H1 (cell line): ENCODE data around the gene DAPK1. TPM values are rescaled to one million over a fixed set of nuclear protein-coding genes. Genes with fewer than 3 reads are reported as not detected.

Experiments
- CTCF ChIA-PET: fragments of 300-600 bp; sonication (Branson Sonifier 250); formaldehyde crosslinking; loops from one replicate; lab custom pipeline; 2021; ENCODE audit not compliant: partially characterized antibody; lab: Charles Lee
- POLR2A ChIA-PET: fragments of 300-600 bp; sonication (Branson Sonifier 250); formaldehyde crosslinking; loops from one replicate; lab custom pipeline; 2021; ENCODE audit warnings: inconsistent platforms; ENCODE audit not compliant: partially characterized antibody; lab: Charles Lee
- DNase-seq, 2 experiments: peaks; one replicate each; pipeline versions ENCODE4 v3.0.0 to v3.0.0-alpha.2; 2010 to 2022; ENCODE audit warnings: low spot score in 2 of 2, low read depth in 1 of 2, mixed read lengths in 1 of 2
- FAIRE-seq: peaks from 2 replicates; lab custom pipeline; 2011; peaks lifted over from hg19 to GRCh38; lab: Jason Lieb, UNC
- H2AFZ ChIP-seq: 2 replicates; pipeline ENCODE4 v1.8.1; 2012; ENCODE audit warnings: low read length, inconsistent platforms
- H2AK5ac ChIP-seq: 2 replicates; pipeline ENCODE4 v1.6.1; 2013; ENCODE audit warnings: low read depth, low read length
- H2BK120ac ChIP-seq: replicated peaks from 2 replicates; pipeline ENCODE3; 2013; ENCODE audit warnings: low read depth, low read length, inconsistent platforms
- H2BK12ac ChIP-seq: 2 replicates; pipeline ENCODE4 v1.6.1; 2013; ENCODE audit warnings: low read depth, low read length
- H2BK15ac ChIP-seq: 2 replicates; pipeline ENCODE4 v1.6.1; 2013; ENCODE audit warnings: low read length
- H2BK20ac ChIP-seq: 2 replicates; pipeline ENCODE4 v1.6.1; 2013; ENCODE audit warnings: low read length
- H2BK5ac ChIP-seq: 2 replicates; pipeline ENCODE4 v1.6.1; 2013; ENCODE audit warnings: low read depth, low read length
- H3K14ac ChIP-seq: 2 replicates; pipeline ENCODE4 v1.6.1; 2013; ENCODE audit warnings: inconsistent platforms; ENCODE audit not compliant: insufficient read length
- H3K18ac ChIP-seq: 2 replicates; pipeline ENCODE4 v1.6.1; 2013; ENCODE audit warnings: low read length; ENCODE audit errors: extremely low read depth
- H3K23ac ChIP-seq: 2 replicates; pipeline ENCODE4 v1.6.1; 2013; ENCODE audit warnings: inconsistent platforms; ENCODE audit not compliant: insufficient read length
- H3K23me2 ChIP-seq: 2 replicates; pipeline ENCODE4 v1.6.1; 2013; ENCODE audit warnings: low read depth, low read length
- H3K27ac ChIP-seq: 2 replicates; pipeline ENCODE4 v1.6.1; 2011; ENCODE audit warnings: low read depth, low read length, inconsistent platforms
- H3K27me3 ChIP-seq, 4 experiments: replicated peaks in 1 of 4; 1 replicate in 1 of 4; 2 replicates in 3 of 4; pipeline versions ENCODE4 v1.6.1 to v1.8.1; 2011 to 2013; ENCODE audit warnings: low read length in 3 of 4, mild to moderate bottlenecking in 3 of 4, inconsistent platforms in 2 of 4, mixed read lengths in 2 of 4, moderate library complexity in 1 of 4; ENCODE audit not compliant: control insufficient read depth in 3 of 4, insufficient read depth in 3 of 4; ENCODE audit errors: extremely low read depth in 1 of 4
- H3K36me3 ChIP-seq, 4 experiments: 2 replicates each; pipeline versions ENCODE4 v1.6.1 to v1.8.1; 2011 to 2013; ENCODE audit warnings: mild to moderate bottlenecking in 4 of 4, low read length in 3 of 4, moderate library complexity in 2 of 4, control low read depth in 1 of 4, inconsistent platforms in 1 of 4; ENCODE audit not compliant: insufficient read depth in 4 of 4, control insufficient read depth in 2 of 4
- H3K4ac ChIP-seq: replicated peaks from 2 replicates; pipeline ENCODE3; 2013; ENCODE audit warnings: low read length, low read depth, mixed read lengths, inconsistent platforms; ENCODE audit not compliant: insufficient read length
- H3K4me1 ChIP-seq, 4 experiments: replicated peaks in 1 of 4; 1 replicate in 1 of 4; 2 replicates in 3 of 4; pipeline versions ENCODE4 v1.6.1 to v1.8.1; 2011 to 2013; ENCODE audit warnings: low read length in 3 of 4, inconsistent platforms in 2 of 4, mixed read lengths in 1 of 4; ENCODE audit not compliant: insufficient read depth in 4 of 4, control insufficient read depth in 3 of 4
- H3K4me2 ChIP-seq, 2 experiments: 2 replicates each; pipeline versions ENCODE4 v1.6.1 to v1.8.1; 2011 to 2013; ENCODE audit warnings: low read depth in 2 of 2, low read length in 2 of 2, control low read depth in 1 of 2, inconsistent platforms in 1 of 2, mild to moderate bottlenecking in 1 of 2; ENCODE audit not compliant: insufficient read depth in 1 of 2
- H3K4me3 ChIP-seq, 4 experiments: fragments of 200-600, 300-600 bp in 1 of 4; sonication (generic), shearing (Covaris generic), sonication (Bioruptor Twin) in 1 of 4; 2 replicates each; pipeline versions ENCODE4 v1.5.1 to v1.8.1; 2011 to 2016; ENCODE audit warnings: low read length in 4 of 4, low read depth in 3 of 4, control low read depth in 2 of 4, inconsistent platforms in 2 of 4, mild to moderate bottlenecking in 2 of 4, mixed read lengths in 1 of 4, moderate library complexity in 1 of 4; ENCODE audit not compliant: insufficient read depth in 2 of 4; ENCODE audit errors: extremely low read depth in 1 of 4
- H3K56ac ChIP-seq: replicated peaks from 2 replicates; pipeline ENCODE3; 2013; ENCODE audit warnings: low read depth, mild to moderate bottlenecking, mixed read lengths, low read length, inconsistent platforms; ENCODE audit not compliant: insufficient read length
- H3K79me1 ChIP-seq: 2 replicates; pipeline ENCODE4 v1.6.1; 2013; ENCODE audit warnings: low read depth, low read length, control low read depth
- H3K79me2 ChIP-seq, 2 experiments: 2 replicates each; pipeline versions ENCODE4 v1.6.1 to v1.8.1; 2012 to 2013; ENCODE audit warnings: low read length in 2 of 2, mild to moderate bottlenecking in 2 of 2, inconsistent platforms in 1 of 2; ENCODE audit not compliant: insufficient read depth in 2 of 2, control insufficient read depth in 1 of 2
- H3K9ac ChIP-seq, 4 experiments: replicated peaks in 1 of 4; 1 replicate in 1 of 4; 2 replicates in 3 of 4; pipeline versions ENCODE4 v1.6.1 to v1.8.1; 2011 to 2013; ENCODE audit warnings: low read depth in 3 of 4, low read length in 3 of 4, control low read depth in 2 of 4, mild to moderate bottlenecking in 2 of 4, moderate library complexity in 2 of 4, inconsistent platforms in 1 of 4; ENCODE audit errors: extremely low read depth in 1 of 4
- H3K9me3 ChIP-seq, 2 experiments: 2 replicates each; pipeline versions ENCODE4 v1.6.1 to v1.8.1; 2012 to 2013; ENCODE audit warnings: mild to moderate bottlenecking in 2 of 2, moderate library complexity in 2 of 2, control low read depth in 1 of 2, inconsistent platforms in 1 of 2, low read depth in 1 of 2, low read length in 1 of 2, mixed read lengths in 1 of 2; ENCODE audit not compliant: insufficient read depth in 2 of 2
- H4K20me1 ChIP-seq, 2 experiments: replicated peaks in 1 of 2; 2 replicates each; pipeline versions ENCODE3 to v1.8.1; 2011 to 2013; ENCODE audit warnings: inconsistent platforms in 2 of 2, low read length in 2 of 2, mild to moderate bottlenecking in 1 of 2; ENCODE audit not compliant: insufficient read depth in 2 of 2, control insufficient read depth in 1 of 2
- H4K5ac ChIP-seq: 2 replicates; pipeline ENCODE4 v1.6.1; 2013; ENCODE audit warnings: low read length, low read depth, mixed read lengths, inconsistent platforms; ENCODE audit not compliant: insufficient read length
- H4K8ac ChIP-seq: 2 replicates; pipeline ENCODE4 v1.8.0; 2013; ENCODE audit warnings: mild to moderate bottlenecking, moderate library complexity, low read length, inconsistent platforms; ENCODE audit not compliant: insufficient read depth; ENCODE audit errors: extremely low read depth
- H4K91ac ChIP-seq: replicated peaks from 2 replicates; pipeline ENCODE3; 2013; ENCODE audit warnings: low read length, mixed read lengths, inconsistent platforms; ENCODE audit not compliant: insufficient read length
- BACH1 ChIP-seq: IDR thresholded peaks from 2 replicates; pipeline ENCODE4 v1.6.1; 2012; ENCODE audit warnings: low read length, improper control_type of control experiment
- CBX8 ChIP-seq: fragments of 300-800, 300-1000 bp; sonication (generic); IDR thresholded peaks from 2 replicates; pipeline ENCODE4 v1.7.1; 2016; ENCODE audit warnings: low read depth, low read length, borderline replicate concordance
- WGBS, 2 experiments: shearing (Covaris generic) in 1 of 2; methylation state at CpG; one replicate each; pipeline versions ENCODE4 v1.1.6 to v1.1.7; 2013 to 2015; ENCODE audit warnings: low lambda C conversion rate in 2 of 2, mixed read lengths in 2 of 2, inconsistent platforms in 1 of 2, low coverage in 1 of 2, missing lambda C conversion rate in 1 of 2; ENCODE audit not compliant: insufficient replicate concordance in 2 of 2, insufficient coverage in 1 of 2, insufficient read length in 1 of 2; ENCODE audit errors: extremely low coverage in 1 of 2, missing lambda C conversion rate in 1 of 2; 5-methylcytosine and 5-hydroxymethylcytosine counted together
- polyA plus RNA-seq, 7 experiments: library from polyadenylated mRNA; depleted of rRNA in 3 of 7; stranded (reverse) in 5 of 7; unstranded in 2 of 7; fragments of >200 nt in 5 of 7; fragments of 200-250 nt in 2 of 7; gene quantifications; 1 replicate in 5 of 7; 2 replicates in 1 of 7; 4 replicates in 1 of 7; pipeline versions ENCODE4 v1.2.1 to v1.2.3, GENCODE V29; 2011 to 2013; ENCODE audit warnings: missing spikeins in 2 of 7, mixed read lengths in 2 of 7
- total RNA-seq: library from RNA; stranded (reverse); fragmentation: NEBNext Ultra II Directional; extraction: Animal tissue kit (Norgen Biotek cat#: 25700); gene quantifications from 2 replicates; pipeline ENCODE4 v1.2.1, GENCODE V29; 2021

The DAPK1 gene
- total and polyA plus RNA-seq, 2 of the 8 experiments (the other 6 are each of a cell fraction or from before 2014, with no cell fraction given) = 62.4 to 131 TPM

DNA sequence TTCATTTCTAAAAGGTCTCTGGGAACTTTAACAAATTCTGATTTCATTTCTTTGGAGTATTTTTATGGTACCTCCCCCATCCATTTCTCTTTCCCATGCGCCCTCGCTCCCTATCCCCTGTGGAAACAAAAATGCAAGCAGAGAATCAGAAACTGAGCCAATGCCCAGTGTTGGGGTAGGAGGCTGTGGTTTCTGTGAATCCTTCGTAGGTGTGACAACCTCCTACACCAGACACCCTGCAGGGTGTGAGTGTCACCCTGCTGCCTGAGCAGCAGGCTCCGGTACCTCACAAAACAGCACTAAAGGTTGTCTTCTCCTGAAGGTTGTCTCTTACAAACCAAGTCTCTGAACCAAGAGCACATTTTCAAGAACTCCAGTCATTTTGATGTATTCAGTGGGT lies 124.4 kb downstream of the DAPK1 start:
- CTCF ChIA-PET = interaction anchor here (1.0 to 1.1 kb wide), 2 partner anchors 12 to 76 kb away, joined by 3 to 4 read pairs; no protein-coding TSS in a partner anchor
- no peak overlapping the region for H2AK5ac ChIP-seq
- no peak overlapping the region for H3K27ac ChIP-seq
- no peak overlapping the region for H2AFZ ChIP-seq
- no peak overlapping the region for H2BK12ac ChIP-seq
- no peak overlapping the region for H2BK5ac ChIP-seq
- no peak for FAIRE-seq
- H2BK20ac ChIP-seq = no peak overlapping the region
- H3K79me2 ChIP-seq = peaks cover 0 to 33% of the 10 kb centered on the region in 2 experiments; a peak in 2 of 4 replicates
- H4K91ac ChIP-seq = no peak overlapping the region
- no peak overlapping the region for H3K56ac ChIP-seq
- peaks cover 0 to 2% (median 0%) of the 10 kb centered on the region in 4 experiments; a peak in 1 of 7 replicates for H3K4me1 ChIP-seq
- H3K79me1 ChIP-seq = peaks cover 6% of the 10 kb centered on the region
- H3K23ac ChIP-seq = no peak overlapping the region
- H3K18ac ChIP-seq = no peak overlapping the region
- H3K4me3 ChIP-seq = no peak overlapping the region
- H3K23me2 ChIP-seq = no peaks in the 10 kb centered on the region
- H3K14ac ChIP-seq = no peak overlapping the region
- H2BK120ac ChIP-seq = no peak overlapping the region
- no peak overlapping the region for H3K9ac ChIP-seq
- no peak overlapping the region for H2BK15ac ChIP-seq
- peaks cover 0 to 8% of the 10 kb centered on the region in 2 experiments for H4K20me1 ChIP-seq
- no peaks in the 10 kb centered on the region for H3K27me3 ChIP-seq
- no peak overlapping the region for H4K5ac ChIP-seq
- H3K4me2 ChIP-seq = no peak overlapping the region
- H3K9me3 ChIP-seq = no peaks in the 10 kb centered on the region
- H4K8ac ChIP-seq = no peak overlapping the region
- TF ChIP-seq CBX8 (no peak), BACH1 (no peak)
- POLR2A ChIA-PET = no interaction called here
- DNase-seq = no peak
- WGBS, 2 experiments = 96% methylated on average over 2 of the region's 4 CpGs; no CpG with 5 or more reads in 1 of the 2 experiments
- no peak overlapping the region for H3K4ac ChIP-seq
- peaks cover 0 to 17% (median 10%) of the 10 kb centered on the region in 4 experiments; a peak in 5 of 8 replicates for H3K36me3 ChIP-seq
